HepG2 (cell line): ENCODE measurements around the gene MED20. TPM values are rescaled to one million over a fixed set of nuclear protein-coding genes. Genes with fewer than 3 reads are reported as not detected.

Experiments used
- GATA4 ChIP-seq: sonication (generic); IDR thresholded peaks from 2 replicates; pipeline ENCODE4 v1.6.1; 2016; ENCODE audit warnings: antibody characterized with exemption, low read depth, borderline replicate concordance
- KMT2B ChIP-seq: IDR thresholded peaks from 2 replicates; pipeline ENCODE4 v1.6.1; 2016; ENCODE audit warnings: missing genetic modification reagents, missing compliant biosample characterization
- REXO4 ChIP-seq: sonication (generic); formaldehyde crosslinking; IDR thresholded peaks from 2 replicates; pipeline ENCODE4 v1.8.0; 2022; ENCODE audit warnings: missing genetic modification reagents, mild to moderate bottlenecking, borderline replicate concordance
- SATB2 ChIP-seq: sonication (generic); formaldehyde crosslinking; IDR thresholded peaks from 2 replicates; pipeline ENCODE4 v1.5.0; 2020; ENCODE audit warnings: missing genetic modification reagents
- SMARCE1 ChIP-seq: fragments of 450-650 bp; IDR thresholded peaks from 2 replicates; pipeline ENCODE4 v1.6.1; 2017; ENCODE audit warnings: borderline replicate concordance
- SNAPC2 ChIP-seq: sonication (generic); formaldehyde crosslinking; IDR thresholded peaks from 2 replicates; pipeline ENCODE4 v1.8.1; 2022; ENCODE audit warnings: mild to moderate bottlenecking, missing genetic modification reagents
- ZNF205 ChIP-seq: IDR thresholded peaks from 2 replicates; pipeline ENCODE4 v1.6.1; 2018; ENCODE audit warnings: missing biosample characterization, missing genetic modification reagents
- ZNF251 ChIP-seq: sonication (generic); formaldehyde crosslinking; IDR thresholded peaks from 2 replicates; pipeline ENCODE4 v1.9.0; 2021; ENCODE audit warnings: mild to moderate bottlenecking, missing genetic modification reagents
- ZNF549 ChIP-seq: sonication (generic); formaldehyde crosslinking; IDR thresholded peaks from 2 replicates; pipeline ENCODE4 v1.5.0; 2020; ENCODE audit warnings: missing genetic modification reagents
- ZSCAN31 ChIP-seq: sonication (generic); formaldehyde crosslinking; IDR thresholded peaks from 2 replicates; pipeline ENCODE4 v1.5.0; 2020; ENCODE audit warnings: low read depth, mild to moderate bottlenecking, missing genetic modification reagents
- polyA plus RNA-seq, 8 experiments: library from polyadenylated mRNA; depleted of rRNA in 3 of 8; stranded (reverse) in 7 of 8; unstranded in 1 of 8; fragments of >200 nt; fragmentation: Illumina TruSeq in 4 of 8; extraction: Trizol in 4 of 8; gene quantifications; 2 replicates each; pipeline versions ENCODE4 v1.2.1 to v1.2.3, GENCODE V29; 2011 to 2016; ENCODE audit warnings: low read depth in 4 of 8, missing spikeins in 1 of 8, mixed read lengths in 1 of 8; ENCODE audit not compliant: insufficient read depth in 1 of 8
- total RNA-seq, 5 experiments: library from RNA; depleted of rRNA; stranded (reverse); fragments of >200 nt; fragmentation: Illumina TruSeq; extraction: Trizol; gene quantifications; 2 replicates each; pipeline ENCODE4 v1.2.3, GENCODE V29; 2016; ENCODE audit warnings: low read depth in 1 of 5
- TF ChIP-seq, protein P1 (sequence below): sonication (generic); formaldehyde crosslinking; IDR thresholded peaks from 2 replicates; pipeline ENCODE4 v1.9.0; 2021; ENCODE audit warnings: missing genetic modification reagents, borderline replicate concordance
- TF ChIP-seq, protein P2 (sequence below): sonication (generic); formaldehyde crosslinking; IDR thresholded peaks from 2 replicates; pipeline ENCODE4 v1.8.0; 2022; ENCODE audit warnings: mild to moderate bottlenecking, missing genetic modification reagents
- TF ChIP-seq, protein P3 (sequence below): IDR thresholded peaks from 2 replicates; pipeline ENCODE4 v1.6.1; 2012; ENCODE audit warnings: low read length, improper control_type of control experiment
- TF ChIP-seq, protein P4 (sequence below): sonication (generic); formaldehyde crosslinking; IDR thresholded peaks from 2 replicates; pipeline ENCODE4 v1.5.0; 2020; ENCODE audit warnings: mild to moderate bottlenecking, missing genetic modification reagents, borderline replicate concordance
- TF ChIP-seq, protein P5 (sequence below): sonication (generic); formaldehyde crosslinking; IDR thresholded peaks from 2 replicates; pipeline ENCODE4 v1.5.0; 2020; ENCODE audit warnings: missing genetic modification reagents

The MED20 gene
- total and polyA plus RNA-seq, 2 of the 13 experiments (the other 11 are each of a cell fraction or from before 2014, with no cell fraction given) = 28.1 to 41.1 TPM

DNA sequence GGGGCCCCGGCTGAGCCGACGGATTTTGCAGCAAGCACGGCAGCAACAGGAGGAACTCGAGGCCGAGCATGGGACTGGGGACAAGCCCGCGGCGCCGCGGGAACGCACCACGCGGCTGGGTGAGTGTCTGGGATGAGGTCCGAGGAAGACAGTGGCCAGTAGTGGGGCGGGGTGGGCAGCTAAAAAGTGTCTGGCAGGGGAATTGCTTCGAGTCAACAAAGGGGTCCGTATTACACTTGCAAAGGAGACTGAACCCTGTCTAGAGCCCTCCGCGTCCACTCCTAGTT, 716 bp upstream of the MED20 start (continued):
- TF ChIP-seq, protein P1, sequence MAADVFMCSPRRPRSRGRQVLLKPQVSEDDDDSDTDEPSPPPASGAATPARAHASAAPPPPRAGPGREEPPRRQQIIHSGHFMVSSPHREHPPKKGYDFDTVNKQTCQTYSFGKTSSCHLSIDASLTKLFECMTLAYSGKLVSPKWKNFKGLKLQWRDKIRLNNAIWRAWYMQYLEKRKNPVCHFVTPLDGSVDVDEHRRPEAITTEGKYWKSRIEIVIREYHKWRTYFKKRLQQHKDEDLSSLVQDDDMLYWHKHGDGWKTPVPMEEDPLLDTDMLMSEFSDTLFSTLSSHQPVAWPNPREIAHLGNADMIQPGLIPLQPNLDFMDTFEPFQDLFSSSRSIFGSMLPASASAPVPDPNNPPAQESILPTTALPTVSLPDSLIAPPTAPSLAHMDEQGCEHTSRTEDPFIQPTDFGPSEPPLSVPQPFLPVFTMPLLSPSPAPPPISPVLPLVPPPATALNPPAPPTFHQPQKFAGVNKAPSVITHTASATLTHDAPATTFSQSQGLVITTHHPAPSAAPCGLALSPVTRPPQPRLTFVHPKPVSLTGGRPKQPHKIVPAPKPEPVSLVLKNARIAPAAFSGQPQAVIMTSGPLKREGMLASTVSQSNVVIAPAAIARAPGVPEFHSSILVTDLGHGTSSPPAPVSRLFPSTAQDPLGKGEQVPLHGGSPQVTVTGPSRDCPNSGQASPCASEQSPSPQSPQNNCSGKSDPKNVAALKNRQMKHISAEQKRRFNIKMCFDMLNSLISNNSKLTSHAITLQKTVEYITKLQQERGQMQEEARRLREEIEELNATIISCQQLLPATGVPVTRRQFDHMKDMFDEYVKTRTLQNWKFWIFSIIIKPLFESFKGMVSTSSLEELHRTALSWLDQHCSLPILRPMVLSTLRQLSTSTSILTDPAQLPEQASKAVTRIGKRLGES = no peak
- TF ChIP-seq SATB2 (CRISPR knock-in tag) = no peak
- TF ChIP-seq KMT2B (CRISPR knock-in tag) = no peak
- TF ChIP-seq GATA4 = no peak
- TF ChIP-seq, protein P2, sequence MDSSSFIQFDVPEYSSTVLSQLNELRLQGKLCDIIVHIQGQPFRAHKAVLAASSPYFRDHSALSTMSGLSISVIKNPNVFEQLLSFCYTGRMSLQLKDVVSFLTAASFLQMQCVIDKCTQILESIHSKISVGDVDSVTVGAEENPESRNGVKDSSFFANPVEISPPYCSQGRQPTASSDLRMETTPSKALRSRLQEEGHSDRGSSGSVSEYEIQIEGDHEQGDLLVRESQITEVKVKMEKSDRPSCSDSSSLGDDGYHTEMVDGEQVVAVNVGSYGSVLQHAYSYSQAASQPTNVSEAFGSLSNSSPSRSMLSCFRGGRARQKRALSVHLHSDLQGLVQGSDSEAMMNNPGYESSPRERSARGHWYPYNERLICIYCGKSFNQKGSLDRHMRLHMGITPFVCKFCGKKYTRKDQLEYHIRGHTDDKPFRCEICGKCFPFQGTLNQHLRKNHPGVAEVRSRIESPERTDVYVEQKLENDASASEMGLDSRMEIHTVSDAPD (CRISPR knock-in tag) = 0 out of 2 replicates have a peak, but pooled peaks have one; percentile 1
- TF ChIP-seq SNAPC2 (CRISPR knock-in tag) = peak; percentile 13; the same call in 1 of the 2 replicates
- no peak for TF ChIP-seq SMARCE1
- 0 out of 2 replicates have a peak, but pooled peaks have one; percentile 25 for TF ChIP-seq ZNF251 (CRISPR knock-in tag)
- TF ChIP-seq, protein P3, sequence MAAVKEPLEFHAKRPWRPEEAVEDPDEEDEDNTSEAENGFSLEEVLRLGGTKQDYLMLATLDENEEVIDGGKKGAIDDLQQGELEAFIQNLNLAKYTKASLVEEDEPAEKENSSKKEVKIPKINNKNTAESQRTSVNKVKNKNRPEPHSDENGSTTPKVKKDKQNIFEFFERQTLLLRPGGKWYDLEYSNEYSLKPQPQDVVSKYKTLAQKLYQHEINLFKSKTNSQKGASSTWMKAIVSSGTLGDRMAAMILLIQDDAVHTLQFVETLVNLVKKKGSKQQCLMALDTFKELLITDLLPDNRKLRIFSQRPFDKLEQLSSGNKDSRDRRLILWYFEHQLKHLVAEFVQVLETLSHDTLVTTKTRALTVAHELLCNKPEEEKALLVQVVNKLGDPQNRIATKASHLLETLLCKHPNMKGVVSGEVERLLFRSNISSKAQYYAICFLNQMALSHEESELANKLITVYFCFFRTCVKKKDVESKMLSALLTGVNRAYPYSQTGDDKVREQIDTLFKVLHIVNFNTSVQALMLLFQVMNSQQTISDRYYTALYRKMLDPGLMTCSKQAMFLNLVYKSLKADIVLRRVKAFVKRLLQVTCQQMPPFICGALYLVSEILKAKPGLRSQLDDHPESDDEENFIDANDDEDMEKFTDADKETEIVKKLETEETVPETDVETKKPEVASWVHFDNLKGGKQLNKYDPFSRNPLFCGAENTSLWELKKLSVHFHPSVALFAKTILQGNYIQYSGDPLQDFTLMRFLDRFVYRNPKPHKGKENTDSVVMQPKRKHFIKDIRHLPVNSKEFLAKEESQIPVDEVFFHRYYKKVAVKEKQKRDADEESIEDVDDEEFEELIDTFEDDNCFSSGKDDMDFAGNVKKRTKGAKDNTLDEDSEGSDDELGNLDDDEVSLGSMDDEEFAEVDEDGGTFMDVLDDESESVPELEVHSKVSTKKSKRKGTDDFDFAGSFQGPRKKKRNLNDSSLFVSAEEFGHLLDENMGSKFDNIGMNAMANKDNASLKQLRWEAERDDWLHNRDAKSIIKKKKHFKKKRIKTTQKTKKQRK = no peak
- TF ChIP-seq, protein P4, sequence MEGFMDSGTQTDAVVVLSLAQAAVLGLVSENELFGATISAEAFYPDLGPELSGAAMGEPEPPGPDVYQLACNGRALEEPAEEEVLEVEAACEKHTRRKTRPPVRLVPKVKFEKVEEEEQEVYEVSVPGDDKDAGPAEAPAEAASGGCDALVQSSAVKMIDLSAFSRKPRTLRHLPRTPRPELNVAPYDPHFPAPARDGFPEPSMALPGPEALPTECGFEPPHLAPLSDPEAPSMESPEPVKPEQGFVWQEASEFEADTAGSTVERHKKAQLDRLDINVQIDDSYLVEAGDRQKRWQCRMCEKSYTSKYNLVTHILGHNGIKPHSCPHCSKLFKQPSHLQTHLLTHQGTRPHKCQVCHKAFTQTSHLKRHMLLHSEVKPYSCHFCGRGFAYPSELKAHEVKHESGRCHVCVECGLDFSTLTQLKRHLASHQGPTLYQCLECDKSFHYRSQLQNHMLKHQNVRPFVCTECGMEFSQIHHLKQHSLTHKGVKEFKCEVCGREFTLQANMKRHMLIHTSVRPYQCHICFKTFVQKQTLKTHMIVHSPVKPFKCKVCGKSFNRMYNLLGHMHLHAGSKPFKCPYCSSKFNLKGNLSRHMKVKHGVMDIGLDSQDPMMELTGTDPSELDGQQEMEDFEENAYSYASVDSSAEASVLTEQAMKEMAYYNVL (CRISPR knock-in tag) = no peak
- TF ChIP-seq, protein P5, sequence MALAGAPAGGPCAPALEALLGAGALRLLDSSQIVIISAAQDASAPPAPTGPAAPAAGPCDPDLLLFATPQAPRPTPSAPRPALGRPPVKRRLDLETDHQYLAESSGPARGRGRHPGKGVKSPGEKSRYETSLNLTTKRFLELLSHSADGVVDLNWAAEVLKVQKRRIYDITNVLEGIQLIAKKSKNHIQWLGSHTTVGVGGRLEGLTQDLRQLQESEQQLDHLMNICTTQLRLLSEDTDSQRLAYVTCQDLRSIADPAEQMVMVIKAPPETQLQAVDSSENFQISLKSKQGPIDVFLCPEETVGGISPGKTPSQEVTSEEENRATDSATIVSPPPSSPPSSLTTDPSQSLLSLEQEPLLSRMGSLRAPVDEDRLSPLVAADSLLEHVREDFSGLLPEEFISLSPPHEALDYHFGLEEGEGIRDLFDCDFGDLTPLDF = no peak
- no peak for TF ChIP-seq ZSCAN31
- no peak for TF ChIP-seq ZNF549 (CRISPR knock-in tag)
- no peak for TF ChIP-seq REXO4 (CRISPR knock-in tag)
- no peak for TF ChIP-seq ZNF205 (CRISPR knock-in tag)
